Fibroblast of skin of left quadriceps (primary cell): Measurements from ENCODE around the gene CCDC106.

Experiments used
- DNase-seq, 2 experiments: peaks; one replicate each; pipeline ENCODE4 v3.0.0-alpha.2; 2013; ENCODE audit warnings: low read depth in 2 of 2

The CCDC106 gene

GRCh38 chr19:55647732-55648584, at the start of gene CCDC106:
Gene CCDC106 (plus strand): TSS chr19:55648212. CDS start chr19:55649047, 835 bp downstream.
- peak; percentile 57 to 64 for DNase-seq

- DNase-seq: peak; percentile 92 to 93
These were observed 49.1 kb upstream of the CCDC106 start for GRCh38 chr19:55598719-55599467.

GRCh38 chr19:55599468-55599841, 48.6 kb upstream of the CCDC106 start, which contains the start of gene FIZ1:
Gene FIZ1 (minus strand): TSS chr19:55599517. CDS start chr19:55597865, 1,652 bp downstream.
- DNase-seq: peak; percentile 99

GRCh38 chr19:55599842-55600661, 48.0 kb upstream of the CCDC106 start, which contains the start of gene ZNF524:
Gene ZNF524 (plus strand): TSS chr19:55600288. CDS start chr19:55602113, 1,825 bp downstream.
- peak; percentile 81 to 84 for DNase-seq

GRCh38 chr19:55600662-55601028, 47.4 kb upstream of the CCDC106 start:
- DNase-seq: no peak

GRCh38 chr19:55601084-55601483, 46.9 kb upstream of the CCDC106 start:
- no peak for DNase-seq

- DNase-seq: no peak
These were observed 45.7 kb upstream of the CCDC106 start for GRCh38 chr19:55602104-55603001.

GRCh38 chr19:55603115-55603514, 44.9 kb upstream of the CCDC106 start:
- no peak for DNase-seq

- no peak for DNase-seq
These were observed 44.3 kb upstream of the CCDC106 start for GRCh38 chr19:55603581-55604292.

- peak; percentile 96 for DNase-seq
These were observed 42.8 kb upstream of the CCDC106 start for GRCh38 chr19:55605207-55605636.

- peak; percentile 60 to 62 for DNase-seq
These were observed 42.2 kb upstream of the CCDC106 start, which contains the start of gene ZNF865 for GRCh38 chr19:55605637-55606470. Gene ZNF865 (plus strand): TSS chr19:55605647. CDS start chr19:55613619, 7,972 bp downstream.

GRCh38 chr19:55606471-55606787, 41.6 kb upstream of the CCDC106 start:
- DNase-seq: no peak

- no peak for DNase-seq
These were observed 41.2 kb upstream of the CCDC106 start for GRCh38 chr19:55606817-55607216.

GRCh38 chr19:55609326-55609725, 38.7 kb upstream of the CCDC106 start:
- no peak for DNase-seq

- DNase-seq: no peak
These were observed 36.6 kb upstream of the CCDC106 start for GRCh38 chr19:55611300-55611982.

GRCh38 chr19:55611983-55612645, 35.9 kb upstream of the CCDC106 start:
- no peak for DNase-seq

GRCh38 chr19:55613396-55613795, 34.6 kb upstream of the CCDC106 start:
- no peak for DNase-seq
